GM19099 (cell line): ENCODE data around the gene RTBDN.

ENCODE experiments used
- POLR2A ChIP-seq: IDR thresholded peaks from 3 replicates; pipeline ENCODE4 v1.6.1; 2011; ENCODE audit warnings: low read depth; ENCODE audit not compliant: insufficient read length; ENCODE audit errors: extremely low read depth

Gene RTBDN

DNA sequence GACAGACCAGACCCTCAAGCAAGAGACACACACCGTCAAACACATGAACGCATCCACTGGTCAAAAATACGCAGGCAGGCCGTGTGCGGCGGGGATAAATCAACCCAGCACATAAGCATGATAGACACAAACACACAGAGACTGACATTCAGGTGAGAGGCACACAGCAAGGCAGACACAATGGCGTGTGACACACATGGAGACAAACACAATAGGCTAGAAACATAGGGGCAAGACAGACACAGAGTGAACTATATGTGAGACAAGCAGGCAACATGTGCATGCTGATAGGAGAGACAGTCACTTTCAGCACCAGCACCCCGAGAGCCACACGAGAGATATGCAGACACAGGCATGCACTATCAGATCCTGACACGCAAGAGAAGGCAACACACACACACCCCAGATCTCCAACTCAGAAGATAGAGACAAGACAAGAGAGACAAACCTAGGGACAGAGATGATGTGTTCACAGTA is 49.9 kb downstream of the RTBDN start:
- peak; percentile 19 for TF ChIP-seq POLR2A

DNA sequence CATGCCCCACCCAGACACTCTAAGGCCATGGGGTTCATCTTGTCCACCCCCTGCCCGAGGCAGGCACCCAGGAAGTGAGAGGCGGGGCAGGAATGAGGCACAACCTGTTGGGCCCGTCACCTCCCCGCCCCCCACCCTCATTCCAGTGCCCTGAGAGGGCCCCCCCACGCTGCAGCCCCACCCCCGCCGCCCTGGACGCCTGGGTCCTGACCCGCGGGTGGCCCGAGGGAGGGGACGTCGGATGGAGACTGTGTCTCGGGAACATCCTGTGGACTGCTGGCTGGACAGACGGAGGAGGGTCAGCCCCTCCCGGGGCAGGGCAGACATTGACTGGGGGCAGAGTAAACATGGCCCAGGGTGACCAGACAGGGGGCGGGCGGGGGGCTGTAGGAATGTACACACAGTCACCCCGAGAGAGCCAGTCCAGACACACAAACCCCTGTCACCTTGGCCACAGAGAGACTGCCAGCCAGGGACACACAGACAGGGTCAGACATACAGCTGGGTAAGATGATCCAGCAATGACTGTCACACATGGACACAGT is 50.5 kb downstream of the RTBDN start:
- TF ChIP-seq POLR2A = no peak

DNA sequence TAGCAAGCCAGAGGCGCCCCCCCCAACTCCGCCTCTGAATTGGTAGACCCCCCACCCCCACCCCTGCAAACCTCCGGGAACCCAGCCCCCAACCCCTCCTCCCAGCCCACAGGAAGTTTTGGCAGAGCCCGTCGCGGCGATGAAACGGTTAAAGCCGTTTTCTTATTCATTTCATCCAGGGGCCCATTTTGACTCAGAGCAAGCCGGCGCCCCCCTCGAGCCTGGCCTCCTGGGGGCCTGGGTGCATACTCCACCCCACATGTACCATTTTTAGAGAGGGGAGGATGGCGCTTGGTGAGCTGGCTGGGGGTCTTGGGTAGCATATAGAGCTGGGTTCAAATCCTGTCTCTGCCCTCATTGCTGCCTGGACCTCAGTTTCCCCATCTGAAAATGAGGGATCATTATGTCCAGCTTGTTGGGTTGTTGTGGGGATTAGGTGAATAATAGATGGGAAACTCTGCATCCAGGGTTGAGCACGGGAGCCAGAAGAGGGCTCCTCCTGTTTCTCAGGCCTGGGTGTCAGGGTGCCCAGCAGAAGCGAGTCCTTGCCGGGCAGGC is 51.0 kb downstream of the RTBDN start:
- TF ChIP-seq POLR2A = no peak

DNA sequence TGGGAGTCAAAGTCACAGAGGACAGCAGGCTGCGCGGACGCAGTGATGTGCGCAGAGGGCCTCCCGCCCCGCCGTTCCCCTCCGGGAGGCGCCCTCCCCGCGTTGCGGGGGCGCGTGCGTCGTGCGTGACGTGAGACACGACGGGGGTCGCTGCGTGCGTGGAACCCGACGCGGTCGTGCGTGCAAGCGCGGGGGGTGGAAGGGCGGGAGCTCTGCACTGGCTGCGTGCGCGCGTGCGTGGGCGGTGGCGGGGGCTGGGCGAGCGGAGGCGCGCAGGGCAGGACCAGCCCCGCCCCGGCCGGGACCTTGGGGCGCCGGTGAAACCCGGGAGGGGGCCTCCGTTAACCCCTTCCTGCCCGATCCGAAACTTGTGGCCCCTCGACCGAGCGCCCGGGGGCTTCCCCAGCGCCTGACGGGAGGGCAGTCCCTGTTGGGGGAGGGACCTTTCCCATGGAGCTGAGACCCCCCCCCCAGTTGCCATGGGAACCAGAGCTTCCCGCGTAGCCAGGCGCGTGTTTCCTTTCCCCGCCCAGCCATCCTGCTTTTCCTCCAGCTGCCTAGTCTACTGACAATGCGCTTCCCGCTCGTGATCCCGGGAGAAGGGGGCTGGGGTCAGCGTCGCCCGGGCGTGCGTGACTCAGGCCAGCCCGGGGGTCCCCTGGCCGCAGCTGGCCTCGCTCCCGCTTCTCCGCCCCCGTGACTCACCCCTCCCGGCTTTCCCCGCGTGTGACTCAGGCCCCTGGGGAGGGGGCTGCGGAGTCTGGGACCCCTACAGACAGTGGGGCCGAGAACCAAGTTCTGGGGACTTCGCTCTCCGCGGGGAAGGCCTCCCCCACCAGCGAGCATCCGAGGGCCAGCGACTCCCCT is 51.7 kb downstream of the RTBDN start:
- TF ChIP-seq POLR2A = peak; percentile 71

DNA sequence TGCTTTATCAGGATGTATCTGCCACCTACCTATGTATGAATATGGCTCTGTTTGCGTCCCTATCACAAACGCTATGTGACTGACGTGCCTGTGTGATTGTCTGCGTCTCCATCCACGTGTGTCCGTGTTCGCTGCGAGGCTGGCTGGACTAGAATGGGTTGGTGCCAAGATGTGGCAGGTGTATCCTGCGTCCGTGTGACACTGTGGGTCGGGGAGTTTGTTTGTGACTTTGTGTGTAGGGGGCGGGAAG is 52.3 kb downstream of the RTBDN start:
- TF ChIP-seq POLR2A = no peak

DNA sequence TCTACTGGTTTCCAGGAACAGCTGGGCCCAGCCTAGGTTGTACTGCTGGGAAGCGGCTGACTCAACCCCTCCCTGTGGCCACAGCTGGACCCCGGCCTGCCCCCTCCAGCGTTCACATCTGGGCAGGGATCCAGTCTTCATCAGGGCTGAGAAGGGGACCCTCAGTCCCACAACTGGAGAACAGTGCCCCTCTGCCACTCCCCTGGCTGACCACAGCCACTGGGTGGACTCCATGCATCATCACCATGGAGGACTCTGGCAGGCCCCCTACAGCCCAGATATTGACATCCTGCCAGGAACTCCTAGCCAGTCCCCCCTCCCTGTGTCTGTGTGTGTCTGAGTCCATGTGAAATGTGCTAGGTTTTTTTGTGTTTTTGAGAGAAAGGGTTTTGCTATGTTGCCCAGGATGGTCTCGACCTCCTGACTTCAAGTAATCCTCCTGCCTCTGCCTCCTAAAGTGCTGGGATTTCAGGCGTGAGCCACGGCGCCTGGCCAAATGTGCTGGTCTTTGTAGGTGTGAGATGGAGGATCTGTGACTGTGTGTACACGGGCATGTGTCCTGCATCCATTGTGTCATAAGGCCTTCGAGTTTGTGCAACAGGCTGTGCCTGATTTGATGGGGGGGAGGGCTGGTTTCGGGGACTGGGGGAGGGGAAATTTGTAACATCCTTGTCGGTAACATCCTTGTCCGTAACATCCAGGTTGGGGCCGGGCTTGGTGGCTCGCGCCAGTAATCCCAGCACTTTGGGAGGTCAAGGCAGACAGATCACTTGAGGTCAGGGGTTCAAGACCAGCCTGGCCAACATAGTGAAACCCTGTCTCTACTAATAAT is 55.0 kb downstream of the RTBDN start:
- TF ChIP-seq POLR2A = no peak

DNA sequence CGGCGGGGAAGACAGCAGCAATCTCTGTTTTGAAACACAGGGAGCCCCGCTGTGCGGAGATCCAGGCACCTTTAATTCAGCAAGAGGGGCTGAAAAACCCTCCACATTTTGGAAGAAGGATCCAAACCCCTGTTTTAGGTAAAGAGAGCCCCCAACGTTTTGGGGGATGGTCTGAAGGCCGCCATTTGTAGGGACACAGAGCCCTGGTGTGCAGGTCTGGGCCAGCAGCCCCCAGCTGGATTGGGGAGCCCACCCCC is 55.5 kb downstream of the RTBDN start:
- TF ChIP-seq POLR2A = no peak

DNA sequence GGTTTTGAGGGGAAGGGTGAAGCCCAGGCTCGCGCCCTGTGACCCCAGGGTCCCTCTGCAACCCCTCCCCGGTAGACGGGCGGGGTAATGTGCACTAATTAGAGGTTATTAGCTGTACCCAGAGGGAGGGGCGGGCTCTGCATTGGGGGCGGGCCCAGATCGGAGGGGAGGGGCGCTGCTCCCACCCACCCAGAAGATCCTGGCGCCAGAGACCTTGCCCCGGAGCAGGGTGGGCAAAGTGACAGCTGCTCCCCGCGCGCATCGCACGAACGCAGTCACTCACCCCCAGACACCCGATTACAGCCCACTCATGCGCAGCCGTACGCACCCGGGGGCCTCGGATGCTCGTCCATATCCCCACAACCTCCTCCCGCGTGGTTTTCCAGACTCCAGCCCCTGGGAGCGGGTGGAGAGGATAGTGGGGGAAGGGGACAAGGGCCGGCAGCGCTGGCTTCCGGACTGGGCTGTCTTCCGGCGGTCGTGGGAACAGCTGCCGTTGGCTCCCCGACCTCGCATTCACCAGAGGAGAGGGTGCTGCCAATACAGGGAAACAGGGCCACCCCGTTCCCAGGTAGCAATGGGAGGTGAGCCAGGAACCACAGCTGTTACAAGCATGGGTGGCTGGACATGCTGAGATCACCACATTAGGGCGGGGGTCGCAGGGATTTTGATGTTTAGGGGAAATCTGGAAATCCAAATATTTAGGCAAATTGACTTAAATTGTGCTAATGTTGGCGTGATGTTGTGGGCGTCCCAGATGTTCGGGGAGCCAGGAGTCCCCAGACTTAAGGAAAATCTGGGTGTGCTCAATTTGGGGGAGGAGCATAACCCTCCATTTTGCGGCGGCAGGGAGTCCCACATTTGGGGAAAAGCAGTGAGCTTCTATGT is 56.1 kb downstream of the RTBDN start:
- peak; percentile 69 for TF ChIP-seq POLR2A

DNA sequence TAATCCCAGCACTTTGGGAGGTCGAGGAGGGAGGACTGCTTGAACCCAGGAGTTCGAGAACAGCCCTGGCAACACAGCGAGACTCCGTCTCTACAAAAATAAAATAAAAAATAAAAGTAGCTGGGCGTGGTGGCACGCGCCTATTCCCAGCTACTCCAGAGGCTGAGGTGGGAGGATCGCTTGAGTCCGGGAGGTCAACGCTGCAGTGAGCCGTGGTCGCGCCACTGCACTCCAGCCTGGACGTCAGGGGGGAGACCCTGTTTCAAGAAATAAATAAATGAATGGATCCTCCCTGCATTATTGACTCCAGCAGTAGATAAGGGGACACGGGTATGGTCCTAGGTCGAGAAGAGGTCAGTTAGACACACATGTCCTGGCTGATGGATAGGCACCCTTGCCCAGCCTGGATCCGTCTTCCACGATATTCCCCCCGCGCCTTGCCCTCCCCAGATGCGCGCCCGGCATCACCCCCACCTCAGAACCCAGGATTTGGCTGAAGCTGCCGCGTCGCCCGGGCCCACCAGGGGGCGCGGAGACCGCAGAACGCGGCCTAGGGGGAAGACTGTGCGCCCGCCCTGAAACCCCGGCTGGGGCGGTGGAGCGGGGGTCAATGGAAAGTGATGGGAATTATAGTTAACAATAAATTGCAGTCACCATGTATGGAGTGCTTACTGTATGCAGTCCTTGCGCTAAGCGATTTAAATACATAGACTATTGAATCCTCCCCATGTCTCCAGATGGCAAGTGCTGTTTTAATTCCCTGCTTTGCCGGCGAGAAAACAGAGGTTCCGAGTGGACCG is 57.0 kb downstream of the RTBDN start:
- TF ChIP-seq POLR2A = no peak
